KMS-11 (cell line): ENCODE results near the gene ZNF134.

Source experiments
- H2AFZ ChIP-seq: fragments of 200-600 bp; sonication (generic); 2 replicates; pipeline ENCODE4 v1.6.1; 2016; ENCODE audit warnings: antibody characterized with exemption, mixed run types, low read depth
- H3K27ac ChIP-seq: fragments of 200-600 bp; sonication (generic); 2 replicates; pipeline ENCODE4 v1.6.1; 2016; ENCODE audit warnings: mild to moderate bottlenecking, mixed run types
- H3K27me3 ChIP-seq: fragments of 200-600 bp; sonication (generic); 2 replicates; pipeline ENCODE4 v1.6.1; 2017; ENCODE audit warnings: mild to moderate bottlenecking, low read depth, mixed run types, moderate library complexity; ENCODE audit not compliant: insufficient read depth
- H3K36me3 ChIP-seq: fragments of 200-600 bp; sonication (generic); 2 replicates; pipeline ENCODE4 v1.6.1; 2017; ENCODE audit warnings: mild to moderate bottlenecking, mixed run types; ENCODE audit not compliant: insufficient read depth
- H3K4me1 ChIP-seq: fragments of 200-600 bp; sonication (generic); 2 replicates; pipeline ENCODE4 v1.6.1; 2016; ENCODE audit warnings: mild to moderate bottlenecking, low read depth, mixed run types; ENCODE audit not compliant: poor library complexity, severe bottlenecking
- H3K4me2 ChIP-seq: fragments of 200-600 bp; sonication (generic); 2 replicates; pipeline ENCODE4 v1.7.0; 2016; ENCODE audit warnings: mild to moderate bottlenecking, mixed run types
- H3K4me3 ChIP-seq: fragments of 200-600 bp; sonication (generic); IDR thresholded peaks from 2 replicates; pipeline ENCODE4 v1.6.1; 2017; ENCODE audit warnings: low read depth, low read length, mixed read lengths; ENCODE audit not compliant: insufficient read depth
- H3K79me2 ChIP-seq: fragments of 200-600 bp; sonication (generic); 2 replicates; pipeline ENCODE4 v1.6.1; 2016; ENCODE audit warnings: low read depth, mixed run types; ENCODE audit not compliant: insufficient read depth
- H3K9ac ChIP-seq: fragments of 200-600 bp; sonication (generic); 2 replicates; pipeline ENCODE4 v1.6.1; 2016; ENCODE audit warnings: mild to moderate bottlenecking, mixed run types
- H4K20me1 ChIP-seq: fragments of 200-600 bp; sonication (generic); 2 replicates; pipeline ENCODE4 v1.6.1; 2016; ENCODE audit warnings: mild to moderate bottlenecking, mixed run types; ENCODE audit not compliant: insufficient read depth
- CTCF ChIP-seq: fragments of 200-600 bp; sonication (generic); conservative IDR thresholded peaks from 2 replicates; pipeline ENCODE4 v1.6.1; 2017; ENCODE audit warnings: low read depth, mild to moderate bottlenecking, antibody characterized with exemption, low read length, moderate library complexity, mixed read lengths

Gene ZNF134

DNA sequence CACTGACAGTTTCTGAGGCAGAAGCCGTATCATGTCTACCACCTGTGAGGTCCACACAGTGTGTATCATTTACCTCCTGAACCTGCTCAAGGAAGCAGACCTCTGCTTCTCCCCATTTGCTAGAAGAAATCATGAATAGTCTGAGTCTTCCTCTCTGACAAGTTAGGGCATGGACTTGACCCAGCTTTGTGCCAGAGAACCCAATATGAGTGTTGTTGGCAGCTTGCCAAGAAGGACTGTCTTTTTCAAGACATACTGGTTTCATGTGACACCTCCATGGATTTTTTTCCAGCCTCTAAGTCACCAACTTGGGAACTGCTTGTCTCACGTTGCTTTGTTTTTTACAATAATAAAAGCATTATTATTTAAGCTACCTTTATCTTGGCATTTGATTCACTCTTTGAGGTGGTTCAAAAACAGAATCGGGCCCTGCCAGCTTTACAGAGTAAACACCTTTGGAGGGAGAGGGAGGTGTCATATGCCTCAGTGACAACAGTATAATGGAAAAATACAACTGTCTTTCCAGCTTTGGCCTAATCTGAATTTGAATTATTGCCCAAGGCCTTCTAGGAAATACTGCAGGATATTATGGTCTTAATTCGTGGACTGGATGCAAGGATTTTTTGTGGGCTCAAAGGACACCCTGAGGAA, 28.5 kb downstream of the ZNF134 start:
- Histone ChIP-seq H3K4me2 (no peak overlapping the region), H3K27ac (no peak overlapping the region), H3K9ac (no peak overlapping the region), H4K20me1 (no peaks in the 10 kb centered on the region), H3K4me3 (no peak overlapping the region), H2AFZ (no peak overlapping the region), H3K79me2 (no peaks in the 10 kb centered on the region), H3K36me3 (peaks cover 20% of the 10 kb centered on the region; the same call in 1 of the 2 replicates), H3K4me1 (no peaks in the 10 kb centered on the region), H3K27me3 (no peaks in the 10 kb centered on the region)
- TF ChIP-seq CTCF: no peak

GRCh38 chr19:57643734-57644133, 29.7 kb downstream of the ZNF134 start:
- H3K27me3 ChIP-seq: no peaks in the 10 kb centered on the region
- H3K9ac ChIP-seq: no peak overlapping the region
- H3K4me1 ChIP-seq: no peaks in the 10 kb centered on the region
- H3K36me3 ChIP-seq: peaks cover 16% of the 10 kb centered on the region; the same call in 1 of the 2 replicates
- H3K27ac ChIP-seq: no peak overlapping the region
- TF ChIP-seq CTCF: no peak
- no peak overlapping the region for H3K4me3 ChIP-seq
- H3K4me2 ChIP-seq: no peak overlapping the region
- H2AFZ ChIP-seq: no peak overlapping the region
- H3K79me2 ChIP-seq: no peaks in the 10 kb centered on the region
- no peaks in the 10 kb centered on the region for H4K20me1 ChIP-seq

- Histone ChIP-seq H3K27ac (no peak overlapping the region), H3K27me3 (no peaks in the 10 kb centered on the region), H3K4me3 (no peak overlapping the region), H3K4me1 (no peaks in the 10 kb centered on the region), H3K9ac (no peak overlapping the region), H3K79me2 (no peaks in the 10 kb centered on the region), H2AFZ (no peak overlapping the region), H3K4me2 (no peak overlapping the region), H4K20me1 (no peaks in the 10 kb centered on the region), H3K36me3 (no peaks in the 10 kb centered on the region)
- no peak for TF ChIP-seq CTCF
Observed at GRCh38 chr19:57648331-57649003, 34.4 kb downstream of the ZNF134 start.

DNA sequence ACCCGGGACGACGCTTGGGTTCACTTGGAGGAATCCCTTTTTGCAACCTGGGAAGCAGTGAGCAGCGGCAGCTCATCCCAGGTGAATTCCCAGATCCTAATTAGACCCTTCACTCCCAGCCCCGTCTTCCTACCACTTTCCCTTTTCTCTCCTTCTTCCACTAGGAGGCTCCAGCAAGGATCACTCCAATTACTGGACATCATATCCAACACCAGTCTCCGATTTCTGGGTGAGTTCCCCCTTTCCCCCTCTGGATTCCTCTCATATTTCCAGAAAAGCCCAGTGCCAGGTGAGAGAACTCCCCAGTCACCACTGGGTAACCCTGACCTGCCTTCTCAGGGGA, 37.6 kb downstream of the ZNF134 start:
- H3K4me2 ChIP-seq: no peak overlapping the region
- H3K27ac ChIP-seq: no peak overlapping the region
- no peak overlapping the region for H3K9ac ChIP-seq
- H4K20me1 ChIP-seq: no peaks in the 10 kb centered on the region
- TF ChIP-seq CTCF: no peak
- no peaks in the 10 kb centered on the region for H3K27me3 ChIP-seq
- no peaks in the 10 kb centered on the region for H3K4me1 ChIP-seq
- H3K79me2 ChIP-seq: no peaks in the 10 kb centered on the region
- H2AFZ ChIP-seq: no peak overlapping the region
- no peak overlapping the region for H3K4me3 ChIP-seq
- no peaks in the 10 kb centered on the region for H3K36me3 ChIP-seq
